Endothelial cell (in vitro differentiated cells): ENCODE results near the gene RHBDF1. TPM values are rescaled to one million over a fixed set of nuclear protein-coding genes. Genes with fewer than 3 reads are reported as not detected.

ENCODE experiments used
- DNase-seq: peaks from one replicate; pipeline ENCODE4 v3.0.0; 2021; ENCODE audit warnings: low spot score
- H3K27ac Mint-ChIP-seq: one replicate; pipeline ENCODE4 v1.8.0; 2021; ENCODE audit warnings: mixed read lengths, inconsistent platforms; ENCODE audit not compliant: unreplicated experiment
- H3K27me3 Mint-ChIP-seq: one replicate; pipeline ENCODE4 v1.8.0; 2021; ENCODE audit warnings: mild to moderate bottlenecking, moderate library complexity, mixed read lengths, inconsistent platforms; ENCODE audit not compliant: unreplicated experiment
- H3K36me3 Mint-ChIP-seq: one replicate; pipeline ENCODE4 v1.8.0; 2021; ENCODE audit warnings: mild to moderate bottlenecking, low read depth, mixed read lengths, inconsistent platforms; ENCODE audit not compliant: unreplicated experiment
- H3K4me1 Mint-ChIP-seq: one replicate; pipeline ENCODE4 v1.8.0; 2021; ENCODE audit warnings: mild to moderate bottlenecking, mixed read lengths, inconsistent platforms; ENCODE audit not compliant: unreplicated experiment
- H3K4me3 Mint-ChIP-seq: one replicate; pipeline ENCODE4 v1.8.0; 2021; ENCODE audit warnings: mild to moderate bottlenecking, mixed read lengths, inconsistent platforms; ENCODE audit not compliant: unreplicated experiment
- H3K9me3 Mint-ChIP-seq: one replicate; pipeline ENCODE4 v1.8.0; 2021; ENCODE audit warnings: mixed read lengths, inconsistent platforms; ENCODE audit not compliant: unreplicated experiment
- CTCF ChIP-seq: fragments of 200-600 bp; sonication (generic); IDR thresholded peaks from one replicate; pipeline ENCODE4 v1.5.0; 2021; ENCODE audit warnings: antibody characterized with exemption; ENCODE audit not compliant: unreplicated experiment
- total RNA-seq: library from RNA; stranded (reverse); fragmentation: NEBNext Ultra II Directional; extraction: Animal tissue kit (Norgen Biotek cat#: 25700); gene quantifications from one replicate; pipeline ENCODE4 v1.2.1, GENCODE V29; 2021; ENCODE audit not compliant: unreplicated experiment

Gene RHBDF1
- total RNA-seq, 1 donor from 2014 or later = 60.7 TPM

- H3K4me1 Mint-ChIP-seq = no peaks in the 10 kb centered on the region
Observed at GRCh38 chr16:64914-65255, 7.5 kb downstream of the RHBDF1 start.

GRCh38 chr16:63998-64913 lies 8.2 kb downstream of the RHBDF1 start:
- H3K4me1 Mint-ChIP-seq = no peaks in the 10 kb centered on the region
- H3K9me3 Mint-ChIP-seq = no peaks in the 10 kb centered on the region
- H3K4me3 Mint-ChIP-seq = no peak overlapping the region

More at GRCh38 chr16:64914-65255, 7.5 kb downstream of the RHBDF1 start:
- peak overlapping the region; percentile 43 for H3K4me3 Mint-ChIP-seq
- H3K27me3 Mint-ChIP-seq = peaks cover 6% of the 10 kb centered on the region
- peaks cover 19% of the 10 kb centered on the region for H3K36me3 Mint-ChIP-seq
- DNase-seq = no peak
- no peak overlapping the region for H3K27ac Mint-ChIP-seq
- no peaks in the 10 kb centered on the region for H3K9me3 Mint-ChIP-seq
- no peak for TF ChIP-seq CTCF

GRCh38 chr16:63466-63865 lies 9.0 kb downstream of the RHBDF1 start:
- Mint-ChIP-seq H3K27me3 (peaks cover 6% of the 10 kb centered on the region), H3K4me3 (no peak overlapping the region), H3K4me1 (no peaks in the 10 kb centered on the region), H3K9me3 (no peaks in the 10 kb centered on the region), H3K27ac (no peak overlapping the region), H3K36me3 (peaks cover 32% of the 10 kb centered on the region)
- no peak for TF ChIP-seq CTCF
- no peak for DNase-seq

More at GRCh38 chr16:63998-64913, 8.2 kb downstream of the RHBDF1 start:
- Mint-ChIP-seq H3K27ac (no peak overlapping the region), H3K27me3 (peaks cover 6% of the 10 kb centered on the region), H3K36me3 (peaks cover 26% of the 10 kb centered on the region)
- no peak for DNase-seq
- no peak for TF ChIP-seq CTCF

GRCh38 chr16:62968-63391 lies 9.5 kb downstream of the RHBDF1 start:
- Mint-ChIP-seq H3K9me3 (no peaks in the 10 kb centered on the region), H3K27ac (no peak overlapping the region), H3K4me1 (no peaks in the 10 kb centered on the region), H3K4me3 (no peak overlapping the region), H3K27me3 (peaks cover 10% of the 10 kb centered on the region), H3K36me3 (peaks cover 36% of the 10 kb centered on the region)
- TF ChIP-seq CTCF = no peak
- no peak for DNase-seq

GRCh38 chr16:62283-62967 lies 10.0 kb downstream of the RHBDF1 start:
- no peaks in the 10 kb centered on the region for H3K4me1 Mint-ChIP-seq
- no peak overlapping the region for H3K27ac Mint-ChIP-seq
- peaks cover 12% of the 10 kb centered on the region for H3K27me3 Mint-ChIP-seq
- peaks cover 39% of the 10 kb centered on the region for H3K36me3 Mint-ChIP-seq
- H3K9me3 Mint-ChIP-seq = no peaks in the 10 kb centered on the region
- DNase-seq = no peak
- no peak for TF ChIP-seq CTCF
- no peak overlapping the region for H3K4me3 Mint-ChIP-seq
